Tongue (tissue), 2 donors: ENCODE data around the gene PCDH1. TPM values are rescaled to one million over a fixed set of nuclear protein-coding genes. Genes with fewer than 3 reads are reported as not detected.
"Not testable (repeated sequence)": the region's sequence is repeated elsewhere in the genome, so short reads cannot be mapped to it uniquely, and the experiment has no call there.

Experiments used
- DNase-seq: peaks from one replicate; pipeline ENCODE4 v3.0.0-alpha.2; 2015
- total RNA-seq: library from RNA; depleted of rRNA; stranded (reverse); fragments of >200 nt; gene quantifications from one replicate; pipeline ENCODE4 v1.2.3, GENCODE V29; 2014

PCDH1 gene
- 24.0 TPM for total RNA-seq

DNA sequence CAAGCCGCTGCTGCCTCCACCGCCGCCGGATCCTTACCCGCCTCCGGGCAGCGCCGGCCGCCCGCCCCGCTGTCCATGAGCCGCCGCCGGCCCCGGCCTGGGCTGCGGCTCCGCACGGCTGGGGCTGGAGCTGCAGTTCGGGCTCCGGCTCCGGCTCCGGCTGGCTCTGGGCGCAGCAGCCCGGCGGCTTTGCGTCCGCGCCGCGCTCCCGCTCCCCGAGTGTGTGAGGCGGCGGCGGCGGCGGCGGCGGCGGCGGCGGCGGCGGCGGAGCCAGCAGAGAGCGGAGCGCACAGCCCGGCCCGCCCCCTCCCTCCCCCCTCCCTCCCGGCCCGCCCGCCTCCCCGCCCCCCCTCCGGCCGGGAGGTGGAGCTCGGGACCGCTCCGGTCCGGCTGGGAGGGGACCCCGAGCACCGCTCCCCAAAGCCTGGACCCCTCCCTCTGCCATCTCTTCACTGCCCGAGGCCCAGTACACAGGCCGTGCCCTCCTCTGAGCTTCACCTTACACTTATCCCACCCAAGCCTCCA is at the start of gene PCDH1:
Gene PCDH1, minus strand, starts transcription at position 225 of the 525 bp plus-strand sequence. Its CDS starts 148 bp downstream, at position 77.
- peak; percentile 45 for DNase-seq

DNA sequence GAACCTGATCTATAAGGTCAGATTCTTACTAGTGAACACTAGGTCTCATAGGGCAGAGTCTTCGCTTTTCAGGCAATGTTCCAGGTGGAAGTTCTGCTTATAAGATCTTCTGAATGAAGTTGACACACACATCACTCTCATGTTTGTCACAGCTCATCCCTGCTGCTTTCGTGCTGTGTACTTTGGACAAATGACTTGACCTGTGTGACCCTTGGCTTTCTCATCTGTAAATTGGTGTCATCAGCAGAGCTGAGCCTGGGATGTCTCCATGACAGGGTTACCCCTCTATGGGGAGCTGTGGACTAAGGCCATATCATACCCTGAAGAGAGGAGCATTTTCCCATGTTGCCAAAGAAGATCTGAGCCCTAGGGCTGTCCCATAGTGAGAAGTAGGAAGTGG is 48.2 kb upstream of the PCDH1 start:
- DNase-seq = no peak

DNA sequence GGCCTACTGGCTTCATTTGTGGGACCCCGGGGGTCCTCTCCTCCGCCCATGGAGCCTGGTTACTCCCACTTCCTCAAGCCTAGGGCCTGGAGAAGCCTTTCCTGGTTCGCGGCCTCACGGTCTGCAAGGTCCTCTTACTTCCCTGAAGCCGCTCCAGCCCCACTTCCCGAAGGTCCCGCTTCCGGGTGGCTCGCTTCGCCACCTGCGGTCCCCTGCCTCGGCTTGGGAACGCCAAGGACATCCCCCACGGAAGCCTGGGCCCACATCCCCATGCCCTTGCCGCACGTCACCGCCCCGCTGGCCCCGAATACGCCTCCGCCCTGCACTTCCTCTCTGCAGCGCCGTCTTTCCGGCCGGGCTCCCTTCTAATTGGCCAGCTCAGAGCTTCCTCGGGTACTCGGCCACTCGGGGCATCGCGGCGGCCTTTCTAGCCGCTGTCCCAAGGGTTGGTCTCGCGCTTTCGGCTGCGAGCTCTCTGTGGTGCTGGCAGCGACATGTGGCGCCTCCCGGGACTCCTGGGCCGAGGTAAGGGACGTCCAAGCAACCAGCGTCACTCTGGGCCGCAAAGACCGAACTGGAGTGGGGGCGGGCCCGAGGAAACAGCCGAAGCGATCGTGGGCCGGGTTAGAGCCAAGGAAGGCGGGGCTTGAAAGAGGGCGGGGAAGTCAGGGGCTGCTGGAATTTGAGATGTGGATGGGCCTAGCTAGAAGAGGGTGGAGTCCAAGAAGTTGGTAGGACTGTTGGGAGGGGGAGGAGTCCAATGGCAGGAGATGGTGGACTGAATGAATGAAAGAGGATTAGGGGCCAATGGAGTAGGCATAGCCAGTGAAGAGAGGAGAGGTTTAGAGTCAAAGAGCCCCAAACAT is 45.5 kb upstream of the PCDH1 start, which contains the start of gene DELE1:
Gene DELE1, plus strand, starts transcription at position 424 of the 866 bp plus-strand sequence. Its CDS starts 71 bp downstream, at position 495.
- peak; percentile 97 for DNase-seq

DNA sequence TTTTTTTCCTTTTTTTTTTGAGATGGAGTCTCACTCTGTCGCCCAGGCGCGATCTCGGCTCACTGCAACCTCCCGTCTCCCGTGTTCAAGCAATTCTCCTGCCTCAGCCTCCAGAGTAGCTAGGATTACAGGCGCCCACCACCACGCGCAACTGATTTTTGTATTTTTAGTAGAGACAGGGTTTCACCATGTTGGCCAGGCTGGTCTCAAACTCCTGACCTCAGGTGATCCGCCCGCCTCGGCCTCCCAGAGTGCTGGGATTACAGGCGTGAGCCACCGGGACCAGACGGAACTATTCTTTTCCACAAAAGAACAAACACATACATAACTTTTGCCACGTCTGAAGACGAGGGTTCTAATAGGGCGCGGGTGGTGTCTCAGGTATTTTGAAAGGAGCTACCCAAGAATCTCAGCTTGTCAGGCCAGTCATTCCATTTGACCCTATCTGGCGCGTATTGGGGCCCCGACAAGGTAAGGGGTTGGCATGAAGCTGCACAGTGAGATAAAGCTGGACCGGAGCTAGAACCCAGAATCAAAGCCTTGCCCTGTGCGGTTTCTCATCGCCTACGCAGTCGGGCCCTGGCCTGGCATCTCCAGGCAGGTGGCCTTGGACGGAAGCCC is 44.7 kb upstream of the PCDH1 start:
- not testable (repeated sequence) for DNase-seq

DNA sequence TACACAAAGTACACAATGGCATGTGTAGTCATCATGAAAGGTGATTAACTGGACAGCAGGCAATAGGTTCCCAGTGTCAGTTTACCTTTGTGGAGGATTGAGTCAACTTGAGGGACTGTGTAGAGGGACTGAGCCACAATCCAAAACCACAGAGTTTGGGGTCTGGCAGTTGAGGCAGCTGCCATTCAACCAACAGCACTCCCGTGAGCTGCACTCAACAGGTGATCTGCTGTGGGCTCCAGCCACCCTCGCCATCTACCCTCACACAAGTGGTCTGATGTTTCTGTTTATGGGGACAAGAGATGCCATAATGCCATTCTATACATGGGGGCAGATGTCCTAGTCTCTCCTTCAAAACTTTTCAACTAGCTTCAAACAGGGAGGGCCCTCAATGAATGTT is 42.6 kb upstream of the PCDH1 start:
- no peak for DNase-seq

DNA sequence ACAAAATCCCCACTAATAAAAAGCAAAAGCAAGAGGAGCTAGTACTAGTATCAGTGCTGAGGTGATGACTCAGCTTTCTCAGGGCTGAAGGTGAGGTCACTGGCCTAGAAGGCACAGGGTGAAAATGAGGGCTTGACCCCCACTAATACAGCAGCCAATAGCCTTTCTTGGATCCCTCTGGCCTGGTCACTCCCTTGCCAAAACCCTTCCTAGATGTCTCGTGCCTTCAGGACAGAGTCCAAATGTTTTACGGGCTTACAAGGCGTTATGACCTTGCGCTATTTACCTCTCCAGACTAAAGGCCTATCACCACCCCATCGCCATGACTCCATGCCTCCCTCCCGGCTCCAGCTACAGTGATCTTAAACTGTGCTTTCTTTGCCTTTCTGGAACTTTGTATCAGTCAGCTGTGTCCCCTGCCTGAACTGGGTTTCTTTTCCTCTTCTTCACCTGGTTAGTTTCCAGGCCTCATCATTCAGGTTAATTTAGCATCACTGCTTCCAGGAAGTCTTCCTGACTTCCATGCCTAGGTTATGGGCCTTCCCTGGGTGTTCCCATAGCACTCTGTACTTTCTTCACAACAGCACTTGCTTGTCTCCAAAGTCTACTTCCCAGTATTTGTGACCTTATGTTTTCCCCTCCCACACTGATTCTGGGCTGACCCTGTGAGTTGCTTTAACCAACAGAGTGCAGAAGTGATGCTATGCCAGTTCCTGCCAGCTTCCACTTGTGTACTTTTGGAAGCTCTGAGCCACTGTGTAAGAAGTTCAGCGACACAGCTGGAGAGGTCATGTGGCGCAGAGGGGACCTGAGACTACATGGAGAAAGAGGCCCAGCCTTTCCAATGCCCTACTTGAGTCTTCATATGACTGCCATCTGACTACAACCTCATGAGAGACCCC is 41.3 kb upstream of the PCDH1 start:
- no peak for DNase-seq

DNA sequence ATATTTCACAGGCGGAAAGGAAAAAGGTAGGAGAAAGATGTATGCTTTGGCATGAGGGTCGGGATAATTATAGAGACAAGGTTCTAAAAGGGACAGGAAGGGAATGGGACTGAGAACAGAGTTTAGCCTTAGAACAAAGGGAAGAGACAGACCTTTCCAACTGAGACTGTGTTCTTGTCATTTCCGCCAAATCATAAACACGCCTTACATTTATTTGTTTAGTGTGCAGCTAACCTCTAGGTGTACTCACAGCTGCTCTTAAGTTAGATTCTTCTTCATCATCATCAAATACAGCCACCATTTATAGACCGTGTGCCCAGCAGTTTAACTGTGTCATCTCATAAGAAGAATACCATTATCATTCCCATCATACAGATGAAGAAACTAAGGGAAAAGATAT is 39.5 kb upstream of the PCDH1 start:
- DNase-seq = no peak

DNA sequence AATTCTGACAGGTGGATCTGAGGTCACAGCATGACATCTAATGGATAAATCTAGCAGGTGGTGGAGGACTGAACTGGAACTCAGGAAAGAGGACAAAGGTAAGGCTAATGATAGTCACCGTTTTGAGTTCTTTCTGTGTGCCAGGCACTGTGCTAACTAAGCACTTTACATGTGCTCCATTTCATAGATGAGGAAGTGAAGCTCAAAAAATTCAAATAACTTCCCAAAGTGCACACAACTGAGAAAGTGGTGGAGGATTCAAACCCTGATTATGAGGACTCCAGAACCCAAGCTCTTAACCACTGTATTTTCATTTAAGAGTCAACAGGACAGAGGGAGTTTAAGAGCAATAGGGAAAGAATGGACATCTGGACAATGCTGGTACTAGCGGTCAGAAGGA is 38.3 kb upstream of the PCDH1 start:
- DNase-seq = no peak

DNA sequence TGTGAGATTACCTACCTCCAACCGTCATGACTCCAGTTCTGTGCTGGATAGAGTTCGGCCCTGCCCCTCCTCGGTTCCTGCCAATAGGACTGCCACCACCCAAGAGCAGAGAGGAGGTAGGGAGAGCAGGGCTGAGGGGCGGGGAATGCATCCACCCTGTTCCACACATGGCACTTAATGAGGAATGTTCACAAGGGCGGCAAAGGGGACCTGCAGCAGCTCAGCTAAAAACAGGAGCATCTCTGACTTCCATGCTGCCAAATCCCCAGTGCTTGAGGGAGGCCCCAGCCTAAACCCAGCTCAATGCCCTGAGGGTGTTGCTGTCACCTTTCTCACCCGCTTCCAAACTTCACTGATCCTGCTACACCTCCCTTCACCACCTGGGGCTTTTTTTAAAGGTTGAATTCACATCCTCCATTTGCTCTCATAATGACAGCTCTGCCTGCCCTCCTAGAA is 37.7 kb upstream of the PCDH1 start:
- peak; percentile 39 for DNase-seq

DNA sequence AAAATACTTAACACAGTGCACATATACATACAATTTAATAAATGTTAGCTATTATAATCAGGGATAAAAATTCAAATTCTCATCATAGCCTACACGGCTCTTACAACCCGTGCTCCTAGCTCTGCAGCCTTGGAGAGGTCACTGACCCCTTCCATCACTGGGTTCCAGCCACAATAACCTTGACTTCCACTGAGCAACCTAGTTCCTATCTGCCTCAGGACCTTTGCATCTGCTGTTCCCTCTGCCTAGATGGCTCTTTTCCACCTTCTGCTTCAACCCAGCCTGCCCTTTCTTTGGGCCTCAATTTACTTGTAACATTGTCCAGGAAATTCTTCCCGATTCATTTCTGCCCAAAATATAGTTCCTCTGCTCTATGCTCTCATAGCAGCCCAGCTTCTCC is 36.6 kb upstream of the PCDH1 start:
- DNase-seq = no peak

DNA sequence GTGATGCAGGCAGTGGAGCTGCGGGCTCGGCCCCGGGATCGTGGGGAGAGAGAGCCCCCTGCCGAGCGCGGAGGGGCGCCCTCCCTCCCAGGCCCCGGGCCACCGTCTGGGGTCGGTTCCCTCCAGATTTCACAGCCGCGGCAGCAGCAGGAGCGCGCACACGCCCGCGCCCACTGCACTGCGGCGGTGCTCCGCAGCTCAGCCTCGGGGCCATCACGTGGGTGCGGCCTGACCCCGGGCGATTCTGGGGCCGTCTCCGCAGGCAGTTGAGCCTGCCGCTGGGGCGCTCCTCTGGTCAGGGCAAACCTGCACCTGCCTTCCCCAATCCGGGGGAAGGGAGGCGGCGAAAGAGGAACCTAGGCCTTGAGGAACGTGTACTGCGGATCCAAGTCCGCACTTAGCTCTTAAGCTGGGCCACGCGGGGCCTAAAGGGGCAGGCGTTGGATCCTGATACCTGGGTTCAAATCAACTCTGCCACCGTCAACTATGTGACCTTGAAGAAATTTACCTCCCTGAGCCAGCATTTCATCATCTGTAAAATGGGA is 36.1 kb upstream of the PCDH1 start:
- DNase-seq = peak; percentile 41

DNA sequence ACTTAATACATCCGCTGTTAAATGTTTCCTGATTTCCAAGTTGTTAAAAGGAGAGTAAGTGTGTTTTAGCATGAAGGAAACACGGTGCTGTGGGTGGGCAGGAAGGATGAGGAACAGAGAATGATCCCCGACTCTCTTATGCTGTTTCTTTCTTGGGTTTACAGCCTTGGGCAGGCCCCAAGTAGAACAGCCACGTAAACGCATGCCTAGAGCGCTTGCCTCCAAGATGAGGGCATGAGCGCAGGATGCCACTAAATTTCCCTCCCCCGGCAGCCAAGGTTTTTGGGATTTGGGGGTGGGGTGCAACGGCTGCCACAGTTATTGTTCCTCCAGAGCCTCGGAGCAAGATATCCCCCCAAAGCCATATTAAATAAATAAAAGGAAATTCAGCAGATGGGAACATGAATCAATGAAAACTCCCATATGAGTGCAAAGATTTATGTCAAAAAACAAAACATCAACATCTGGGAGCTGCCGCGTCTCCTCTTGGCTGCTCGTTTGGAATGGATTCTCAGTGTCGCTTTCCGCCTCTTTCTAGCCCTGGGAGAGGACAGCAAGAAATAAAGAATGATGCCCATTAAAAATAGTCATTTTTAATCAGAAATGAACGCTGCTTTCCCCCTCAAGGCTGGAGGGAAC is 35.5 kb upstream of the PCDH1 start:
- DNase-seq = no peak

DNA sequence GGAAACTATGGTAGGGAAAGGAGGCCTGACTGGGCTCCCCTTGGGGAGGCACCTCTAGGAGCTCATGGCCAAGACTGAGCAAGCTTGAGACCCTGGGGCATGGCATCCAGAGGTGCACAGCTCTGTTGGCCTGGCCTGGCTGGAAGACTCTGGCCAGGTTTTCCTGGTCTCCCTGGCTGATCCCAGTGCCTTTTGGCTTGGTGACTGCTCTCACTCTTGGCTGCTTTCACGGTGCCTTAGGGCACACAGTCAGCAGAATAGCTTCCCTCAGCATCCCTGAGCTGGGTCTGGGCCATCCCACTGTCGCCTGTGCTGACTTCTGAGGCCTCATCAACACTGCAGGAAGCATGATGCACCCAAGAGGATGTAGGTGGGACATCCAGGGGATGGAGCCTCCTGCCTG is 32.1 kb upstream of the PCDH1 start:
- no peak for DNase-seq

DNA sequence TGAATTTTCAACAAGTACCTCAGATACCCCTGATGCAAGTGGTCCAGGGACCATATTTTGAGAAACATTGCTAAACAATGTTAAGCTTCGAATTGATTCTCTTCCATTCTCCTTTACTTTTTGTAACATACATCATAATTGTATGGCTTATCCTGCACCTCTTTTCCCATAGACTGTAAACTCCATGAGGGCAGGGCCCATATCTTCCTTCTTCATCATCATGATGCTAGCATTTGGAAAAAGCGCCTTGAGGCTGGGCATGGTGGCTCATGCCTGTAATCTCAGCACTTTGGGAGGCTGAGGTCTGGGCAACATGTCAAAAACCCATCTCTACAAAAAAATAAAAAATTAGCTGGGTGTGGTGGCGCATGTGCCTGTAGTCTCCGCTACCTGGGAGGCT is 31.0 kb upstream of the PCDH1 start:
- DNase-seq = no peak

DNA sequence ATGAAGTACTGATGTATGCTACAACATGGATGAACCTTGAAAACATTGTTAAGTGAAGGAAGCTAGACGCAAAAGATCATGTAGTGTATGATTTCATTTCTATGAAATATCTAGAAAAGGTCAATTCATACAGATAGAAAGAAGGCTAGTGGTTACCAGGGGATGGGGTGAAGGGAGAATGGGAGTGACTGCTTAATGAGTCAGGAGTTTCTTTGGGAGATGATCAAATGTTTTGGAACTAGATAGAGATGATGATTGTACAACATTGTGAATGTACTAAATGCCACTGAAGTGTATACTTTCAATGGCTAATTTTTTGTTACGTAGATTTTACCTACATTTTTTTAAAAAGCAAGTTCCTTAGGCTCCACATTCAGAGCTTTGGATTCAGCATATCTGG is 30.6 kb upstream of the PCDH1 start:
- DNase-seq = no peak

DNA sequence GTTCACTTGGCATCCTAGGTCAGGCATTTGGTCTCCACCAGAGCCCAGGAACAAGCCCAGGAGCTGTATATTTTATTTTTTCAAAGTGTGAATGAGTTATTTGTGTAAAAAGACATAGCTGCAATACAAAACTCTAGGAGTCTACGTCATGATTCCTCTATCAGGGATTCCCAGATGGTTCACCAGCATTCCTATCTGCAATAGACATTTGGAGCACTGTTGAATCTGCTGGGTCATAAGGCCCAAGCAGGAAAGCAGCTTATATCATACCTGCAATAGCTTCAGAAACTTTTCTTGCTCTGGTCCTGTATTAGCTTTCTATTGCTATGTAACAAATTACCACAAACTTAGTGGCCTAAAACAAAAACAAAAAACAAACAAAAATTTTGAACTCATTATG is 28.8 kb upstream of the PCDH1 start:
- no peak for DNase-seq

DNA sequence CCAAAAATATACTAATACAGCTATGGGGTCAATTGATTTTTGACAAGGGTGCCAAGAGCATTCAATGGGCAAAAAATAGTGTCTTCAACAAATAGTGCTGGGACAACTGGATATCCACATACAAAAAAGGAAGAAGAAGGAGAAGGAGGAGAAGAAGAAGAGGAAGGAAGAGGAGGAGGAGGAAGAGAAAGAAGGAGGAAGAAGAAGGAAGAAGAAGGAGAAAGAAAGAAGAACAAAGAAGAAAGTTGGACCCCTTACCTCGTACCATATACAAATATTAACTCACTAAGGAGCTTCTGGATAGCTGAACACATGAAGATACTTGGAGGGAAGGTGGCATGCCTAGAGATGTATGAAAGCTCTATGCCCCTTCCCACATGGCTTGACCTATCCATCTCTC is 28.3 kb upstream of the PCDH1 start:
- no peak for DNase-seq

DNA sequence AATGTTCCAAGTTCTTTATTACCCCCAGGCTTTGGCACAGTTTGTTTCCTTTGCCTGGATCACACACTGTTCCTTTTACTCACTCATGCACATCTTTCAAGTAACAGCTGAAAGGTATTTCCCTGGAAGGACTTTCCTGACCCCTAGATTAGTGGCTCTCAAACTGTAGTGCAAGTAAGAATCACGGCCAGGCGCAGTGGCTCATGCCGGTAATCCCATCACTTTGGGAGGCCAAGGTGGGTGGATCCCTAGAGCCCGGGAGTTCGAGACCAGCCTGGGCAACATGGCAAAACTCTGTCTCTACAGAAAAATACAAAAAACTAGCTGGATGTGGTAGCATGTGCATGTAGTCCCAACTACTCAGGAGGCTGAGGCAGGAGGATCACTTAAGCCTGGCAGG is 26.3 kb upstream of the PCDH1 start:
- no peak for DNase-seq

DNA sequence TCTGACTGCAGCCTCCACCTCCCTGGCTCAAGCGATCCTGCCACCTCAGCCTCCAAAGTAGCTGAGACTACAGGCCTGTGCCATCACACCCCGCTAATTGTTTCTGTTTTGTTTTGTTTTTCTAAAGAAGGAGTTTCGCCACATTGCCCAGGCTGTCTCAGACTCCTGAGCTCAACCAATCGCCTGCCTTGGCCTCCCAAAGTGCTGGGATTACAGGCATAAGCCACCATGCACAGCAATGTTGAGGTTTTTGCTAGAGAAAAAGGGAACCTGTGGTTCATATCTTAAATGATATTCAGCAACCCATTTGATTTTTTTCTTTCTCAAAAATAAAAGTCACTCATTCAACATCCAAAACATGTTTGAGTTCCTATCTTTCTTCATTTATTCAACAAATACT is 25.1 kb upstream of the PCDH1 start:
- DNase-seq = no peak

DNA sequence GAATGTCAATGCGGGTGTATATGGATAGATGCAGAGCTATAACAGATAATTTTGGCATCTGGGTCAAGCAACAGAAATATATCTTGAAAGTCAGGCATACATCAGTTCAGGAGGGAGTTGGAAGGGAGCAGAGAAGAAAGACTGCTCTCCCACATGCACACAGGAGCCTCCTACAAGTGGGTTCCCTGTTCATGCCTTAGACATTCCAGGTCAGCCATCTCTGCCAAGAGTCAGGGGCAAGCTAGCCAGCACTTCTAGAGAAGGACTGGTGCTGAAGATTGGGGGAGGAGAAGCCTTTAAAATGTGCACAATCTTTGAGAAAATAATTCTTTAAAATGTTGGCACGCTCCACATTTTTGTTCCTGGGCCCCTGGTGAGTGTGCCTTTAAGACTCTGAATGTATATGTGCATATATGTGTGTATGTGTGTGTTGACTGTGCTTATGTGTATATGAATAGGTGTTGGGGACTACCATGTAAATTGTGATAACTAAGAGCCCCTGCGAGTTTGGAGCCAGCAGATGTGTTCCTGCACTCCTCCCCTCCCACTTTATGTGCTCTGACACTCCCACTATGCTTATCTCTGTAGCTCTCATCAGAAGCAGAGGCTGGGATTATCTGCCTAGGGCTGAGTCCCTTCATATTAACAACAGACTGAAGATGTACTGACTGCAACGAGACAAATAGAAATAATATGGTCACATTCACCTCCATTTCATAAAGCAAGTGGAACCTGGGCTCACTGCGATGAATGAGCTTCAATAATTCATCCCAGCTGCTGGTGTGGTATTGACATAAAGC is 24.0 kb upstream of the PCDH1 start:
- no peak for DNase-seq
